Lower leg skin (tissue), 3 donors: Measurements from ENCODE around the gene OTX1.

Experiments used
- POLR2A ChIP-seq, 2 donors: fragments of 450-650 bp; IDR thresholded peaks; one replicate each; pipeline ENCODE4 v1.6.1; 2016 to 2017; ENCODE audit warnings: antibody characterized with exemption in 2 of 2, mild to moderate bottlenecking in 1 of 2, moderate library complexity in 1 of 2
- TF ChIP-seq, protein P1 (sequence below), 3 donors: fragments of 450-650 bp; IDR thresholded peaks; one replicate each; pipeline ENCODE4 v1.5.1; 2016; ENCODE audit warnings: antibody characterized with exemption in 3 of 3, mild to moderate bottlenecking in 3 of 3, moderate library complexity in 2 of 3

DNA sequence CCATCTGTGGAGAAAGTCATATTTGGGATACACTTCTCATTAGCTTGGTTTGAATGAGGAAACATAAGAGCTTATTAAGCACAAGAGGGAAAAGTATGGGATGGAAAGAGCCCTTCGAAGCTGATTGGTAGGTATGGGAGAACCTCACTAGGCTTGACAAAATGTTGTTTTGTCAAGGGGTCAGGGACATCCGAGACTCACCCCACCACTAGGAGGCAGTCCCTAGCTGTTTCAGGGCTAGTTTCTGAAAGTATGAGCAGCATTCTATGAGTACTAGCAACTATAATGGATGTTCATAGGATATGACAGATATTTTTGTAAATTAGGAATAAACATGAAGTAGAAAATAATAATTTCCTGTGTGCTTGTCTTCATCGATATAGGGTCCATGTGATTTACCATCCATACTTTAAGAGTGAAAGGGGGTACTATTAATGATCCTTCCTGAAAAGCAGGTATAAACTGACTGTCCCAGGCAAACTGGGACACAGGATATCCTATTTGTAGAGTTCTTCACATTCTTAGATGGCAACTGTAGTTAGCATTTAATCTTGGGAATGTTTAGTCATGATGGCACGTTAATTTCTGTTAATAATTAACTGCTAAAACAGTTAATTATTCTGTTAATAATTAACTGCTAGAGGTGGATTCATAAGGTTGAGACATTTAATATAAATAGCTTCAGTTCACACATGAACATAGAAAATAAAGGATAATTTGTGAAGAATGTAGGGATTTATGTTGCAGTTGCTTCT, 28.4 kb downstream of the OTX1 start:
- TF ChIP-seq, protein P1, sequence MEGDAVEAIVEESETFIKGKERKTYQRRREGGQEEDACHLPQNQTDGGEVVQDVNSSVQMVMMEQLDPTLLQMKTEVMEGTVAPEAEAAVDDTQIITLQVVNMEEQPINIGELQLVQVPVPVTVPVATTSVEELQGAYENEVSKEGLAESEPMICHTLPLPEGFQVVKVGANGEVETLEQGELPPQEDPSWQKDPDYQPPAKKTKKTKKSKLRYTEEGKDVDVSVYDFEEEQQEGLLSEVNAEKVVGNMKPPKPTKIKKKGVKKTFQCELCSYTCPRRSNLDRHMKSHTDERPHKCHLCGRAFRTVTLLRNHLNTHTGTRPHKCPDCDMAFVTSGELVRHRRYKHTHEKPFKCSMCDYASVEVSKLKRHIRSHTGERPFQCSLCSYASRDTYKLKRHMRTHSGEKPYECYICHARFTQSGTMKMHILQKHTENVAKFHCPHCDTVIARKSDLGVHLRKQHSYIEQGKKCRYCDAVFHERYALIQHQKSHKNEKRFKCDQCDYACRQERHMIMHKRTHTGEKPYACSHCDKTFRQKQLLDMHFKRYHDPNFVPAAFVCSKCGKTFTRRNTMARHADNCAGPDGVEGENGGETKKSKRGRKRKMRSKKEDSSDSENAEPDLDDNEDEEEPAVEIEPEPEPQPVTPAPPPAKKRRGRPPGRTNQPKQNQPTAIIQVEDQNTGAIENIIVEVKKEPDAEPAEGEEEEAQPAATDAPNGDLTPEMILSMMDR (IDR thresholded peaks at IDR 0.05) = peak in 1 of 3 donors; percentile 4
- TF ChIP-seq POLR2A (IDR thresholded peaks at IDR 0.05) = no peak
